Measurements from ENCODE around the gene RASL12. TPM values are rescaled to one million over a fixed set of nuclear protein-coding genes. Genes with fewer than 3 reads are reported as not detected.
A peak's percentile ranks its signal among the peaks of the same experiment; 100 is the strongest.
"Not testable (repeated sequence)": the region's sequence is repeated elsewhere in the genome, so short reads cannot be mapped to it uniquely, and the experiment has no call there.

Gene RASL12
- total RNA-seq, 4 donors from 2014 or later, result 2.8 to 32.4 (median 8.9) TPM

GRCh38 chr15:65100442-65100841 lies 32.7 kb upstream of the RASL12 start:
- H3K36me3 ChIP-seq, result peaks cover 0 to 72% (median 10%) of the 10 kb centered on the region in 3 donors
- 43 to 62% methylated on average over 5 to 7 of the region's 7 CpGs for WGBS, 2 donors

GRCh38 chr15:65099801-65100200 lies 32.0 kb upstream of the RASL12 start:
- H3K27me3 ChIP-seq; DNase-seq; H3K9me3 ChIP-seq; H3K4me3 ChIP-seq; intact Hi-C loops (cut with DNase I): not testable (repeated sequence)
- Histone ChIP-seq H3K4me1 (peaks cover 15 to 42% (median 19%) of the 10 kb centered on the region in 3 donors), H3K27ac (peak overlapping the region in 2 of 4 donors; percentile 67 to 72), H3K36me3 (peaks cover 0 to 65% (median 10%) of the 10 kb centered on the region in 3 donors)
- WGBS, 2 donors, result 83 to 86% methylated on average over 9 to 10 of the region's 10 CpGs

More at GRCh38 chr15:65100442-65100841, 32.7 kb upstream of the RASL12 start:
- intact Hi-C loops (cut with DNase I), result no loop called here
- Histone ChIP-seq H3K4me1 (peaks cover 12 to 35% (median 14%) of the 10 kb centered on the region in 3 donors), H3K27me3 (no peaks in the 10 kb centered on the region), H3K9me3 (no peaks in the 10 kb centered on the region), H3K27ac (peak overlapping the region; percentile 15 to 72 (median 67)), H3K4me3 (no peak overlapping the region)
- TF ChIP-seq POLR2A (IDR thresholded peaks at IDR 0.05) (no peak), CTCF (IDR thresholded peaks at IDR 0.05) (no peak)
- no peak for DNase-seq

- Histone ChIP-seq H3K4me1 (peaks cover 16 to 46% (median 23%) of the 10 kb centered on the region in 3 donors), H3K27me3 (no peaks in the 10 kb centered on the region), H3K27ac (peak overlapping the region in 1 of 4 donors; percentile 72), H3K4me3 (no peak overlapping the region), H3K9me3 (no peaks in the 10 kb centered on the region), H3K36me3 (peaks cover 0 to 61% (median 10%) of the 10 kb centered on the region in 3 donors)
- intact Hi-C loops (cut with DNase I), result no loop called here
- TF ChIP-seq POLR2A (IDR thresholded peaks at IDR 0.05) (no peak), CTCF (IDR thresholded peaks at IDR 0.05) (no peak)
- WGBS, 2 donors, result 95% methylated on average over 4 of the region's 5 CpGs; no CpG with 5 or more reads in 1 of the 2 donors
- DNase-seq, result no peak
Measured at GRCh38 chr15:65099336-65099735, 31.5 kb upstream of the RASL12 start.

- TF ChIP-seq POLR2A (IDR thresholded peaks at IDR 0.05), result no peak
- no peak for TF ChIP-seq CTCF (IDR thresholded peaks at IDR 0.05)
- H3K36me3 ChIP-seq, result peaks cover 0 to 47% (median 10%) of the 10 kb centered on the region in 3 donors
- H3K4me3 ChIP-seq, result no peak overlapping the region
- no peak overlapping the region for H3K27ac ChIP-seq
- intact Hi-C loops (cut with DNase I), result no loop called here
- no peaks in the 10 kb centered on the region for H3K27me3 ChIP-seq
- WGBS, 2 donors, result 89 to 96% methylated on average over 6 to 7 of the region's 7 CpGs
- no peak for DNase-seq
- H3K9me3 ChIP-seq, result no peaks in the 10 kb centered on the region
- peaks cover 16 to 50% (median 23%) of the 10 kb centered on the region in 3 donors for H3K4me1 ChIP-seq
Measured at GRCh38 chr15:65097651-65098263, 30.0 kb upstream of the RASL12 start.

GRCh38 chr15:65096481-65097385 lies 28.9 kb upstream of the RASL12 start:
- intact Hi-C loops (cut with DNase I), result no loop called here
- H3K9me3 ChIP-seq, result no peaks in the 10 kb centered on the region
- peaks cover 0 to 37% (median 10%) of the 10 kb centered on the region in 3 donors for H3K36me3 ChIP-seq
- peaks cover 16 to 45% (median 18%) of the 10 kb centered on the region in 3 donors for H3K4me1 ChIP-seq
- H3K27me3 ChIP-seq, result no peaks in the 10 kb centered on the region
- no peak for DNase-seq
- 73 to 83% methylated on average over 1 to 5 of the region's 6 CpGs for WGBS, 2 donors
- TF ChIP-seq CTCF (IDR thresholded peaks at IDR 0.05) (no peak), POLR2A (IDR thresholded peaks at IDR 0.05) (no peak)
- H3K27ac ChIP-seq, result no peak overlapping the region
- no peak overlapping the region for H3K4me3 ChIP-seq

Measured in esophagus squamous epithelium (tissue), 5 donors.